Stomach smooth muscle (tissue), 2 donors: ENCODE results near the gene MRGPRX2.

Source experiments
- H3K27ac ChIP-seq: one replicate; pipeline ENCODE4 v1.7.0; 2013; ENCODE audit warnings: mild to moderate bottlenecking, low read length, inconsistent platforms
- H3K27me3 ChIP-seq, 2 donors: one replicate each; pipeline ENCODE4 v1.7.0; 2013; ENCODE audit warnings: low read length in 2 of 2; ENCODE audit not compliant: insufficient read depth in 2 of 2, control insufficient read depth in 1 of 2
- H3K36me3 ChIP-seq, 2 donors: one replicate each; pipeline ENCODE4 v1.7.0; 2013; ENCODE audit warnings: low read length in 2 of 2; ENCODE audit not compliant: control insufficient read depth in 2 of 2, insufficient read depth in 2 of 2
- H3K4me1 ChIP-seq: one replicate; pipeline ENCODE4 v1.7.0; 2013; ENCODE audit warnings: low read length; ENCODE audit not compliant: control insufficient read depth, insufficient read depth
- H3K4me3 ChIP-seq, 2 donors: one replicate each; pipeline ENCODE4 v1.7.0; 2013; ENCODE audit warnings: low read length in 2 of 2
- H3K9ac ChIP-seq, 2 donors: one replicate each; pipeline ENCODE4 v1.7.0; 2013; ENCODE audit warnings: low read length in 2 of 2, mild to moderate bottlenecking in 1 of 2
- H3K9me3 ChIP-seq, 2 donors: one replicate each; pipeline ENCODE4 v1.7.0; 2013; ENCODE audit warnings: low read length in 2 of 2; ENCODE audit not compliant: control insufficient read depth in 2 of 2
- donor health status: healthy.
- donor health status: Pancreatic carcinoma.

MRGPRX2 gene

DNA sequence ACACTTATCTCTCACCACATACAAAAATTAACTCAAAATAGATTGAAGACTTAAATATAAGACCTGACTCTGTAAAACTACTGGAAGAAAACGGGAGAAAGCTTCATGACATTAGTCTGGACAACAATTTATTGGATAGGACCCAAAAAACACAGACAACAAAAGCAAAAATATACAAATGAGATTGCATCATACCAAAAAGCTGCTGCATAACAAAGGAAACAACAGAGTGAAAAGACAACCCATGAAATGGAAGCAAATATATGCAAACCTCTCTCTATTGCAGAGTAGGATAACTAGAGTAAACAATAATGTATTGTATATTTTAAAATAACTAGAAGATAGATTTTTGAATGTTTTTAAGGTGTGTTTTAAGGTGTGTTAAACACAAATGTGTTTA, 11.2 kb downstream of the MRGPRX2 start:
- H3K4me3 ChIP-seq = no peak overlapping the region
- H3K4me1 ChIP-seq = no peaks in the 10 kb centered on the region
- H3K27ac ChIP-seq = no peak overlapping the region
- no peaks in the 10 kb centered on the region for H3K36me3 ChIP-seq
- no peaks in the 10 kb centered on the region for H3K27me3 ChIP-seq
- H3K9me3 ChIP-seq = peaks cover 0 to 4% of the 10 kb centered on the region in 2 donors
- no peak overlapping the region for H3K9ac ChIP-seq

DNA sequence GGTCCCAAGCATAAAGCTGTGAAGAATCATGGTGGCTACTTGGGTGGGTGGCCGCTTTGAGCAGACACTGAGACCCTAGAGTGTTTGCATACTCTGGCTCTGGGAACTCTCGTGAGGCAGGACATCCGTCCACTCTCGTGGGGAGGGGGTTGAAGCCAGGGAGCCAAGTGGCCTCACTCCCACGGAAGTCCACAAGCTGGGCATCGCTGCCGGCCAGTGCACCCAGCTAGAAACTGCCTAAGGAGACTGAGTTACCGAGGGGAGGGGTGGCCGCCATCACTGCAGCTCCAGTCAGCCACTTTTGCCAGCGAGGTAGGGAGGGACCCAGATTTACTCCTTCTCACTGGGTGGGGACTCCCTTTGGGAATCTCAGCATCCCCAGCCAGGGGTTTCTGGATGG, 20.5 kb downstream of the MRGPRX2 start:
- Histone ChIP-seq H3K9ac (no peak overlapping the region), H3K9me3 (peaks cover 2 to 6% of the 10 kb centered on the region in 2 donors), H3K27me3 (no peaks in the 10 kb centered on the region), H3K36me3 (no peaks in the 10 kb centered on the region), H3K27ac (no peak overlapping the region), H3K4me1 (no peaks in the 10 kb centered on the region), H3K4me3 (no peak overlapping the region)

DNA sequence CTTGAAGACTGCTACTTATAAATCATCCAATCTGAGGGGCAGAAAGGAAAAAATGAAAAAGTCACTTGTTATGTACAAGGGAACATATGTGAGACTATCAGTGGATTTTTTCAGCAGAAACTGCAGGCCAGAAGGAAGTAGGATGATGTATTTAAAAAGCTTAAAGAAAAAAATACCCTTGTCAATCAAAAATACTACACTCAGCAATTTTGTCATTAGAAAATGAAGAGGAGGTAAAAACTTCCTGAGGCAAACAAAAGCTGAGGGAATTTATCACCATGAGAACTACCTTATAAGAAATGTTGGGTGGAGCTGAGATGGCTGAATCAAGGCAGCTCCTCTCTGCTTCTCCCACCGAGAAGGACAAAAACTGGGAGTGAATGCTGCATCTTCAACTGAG, 21.1 kb downstream of the MRGPRX2 start:
- Histone ChIP-seq H3K4me3 (no peak overlapping the region), H3K9ac (no peak overlapping the region), H3K27me3 (no peaks in the 10 kb centered on the region), H3K27ac (no peak overlapping the region), H3K9me3 (peaks cover 2 to 6% of the 10 kb centered on the region in 2 donors), H3K4me1 (no peaks in the 10 kb centered on the region), H3K36me3 (no peaks in the 10 kb centered on the region)

DNA sequence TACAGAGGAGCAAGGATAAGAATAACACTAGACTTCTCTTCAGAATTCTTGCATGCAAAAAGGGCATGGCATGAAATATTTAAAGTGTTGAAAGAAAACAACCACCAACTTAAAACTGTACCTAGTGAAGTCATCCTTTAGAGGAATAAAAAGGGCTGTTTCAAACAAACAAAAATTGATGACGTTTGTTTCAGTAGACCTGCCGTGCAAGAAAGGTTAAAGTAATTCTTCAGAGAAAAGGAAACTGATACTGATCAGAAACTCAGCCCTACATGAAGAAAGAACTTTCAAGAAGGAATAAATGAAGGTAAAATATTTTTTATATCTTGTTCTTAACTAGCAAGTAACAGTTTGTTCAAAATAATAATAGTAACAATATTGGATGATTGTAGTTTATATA, 27.5 kb downstream of the MRGPRX2 start:
- Histone ChIP-seq H3K9ac (no peak overlapping the region), H3K9me3 (no peaks in the 10 kb centered on the region), H3K36me3 (no peaks in the 10 kb centered on the region), H3K4me3 (no peak overlapping the region), H3K4me1 (no peaks in the 10 kb centered on the region), H3K27me3 (no peaks in the 10 kb centered on the region), H3K27ac (no peak overlapping the region)

DNA sequence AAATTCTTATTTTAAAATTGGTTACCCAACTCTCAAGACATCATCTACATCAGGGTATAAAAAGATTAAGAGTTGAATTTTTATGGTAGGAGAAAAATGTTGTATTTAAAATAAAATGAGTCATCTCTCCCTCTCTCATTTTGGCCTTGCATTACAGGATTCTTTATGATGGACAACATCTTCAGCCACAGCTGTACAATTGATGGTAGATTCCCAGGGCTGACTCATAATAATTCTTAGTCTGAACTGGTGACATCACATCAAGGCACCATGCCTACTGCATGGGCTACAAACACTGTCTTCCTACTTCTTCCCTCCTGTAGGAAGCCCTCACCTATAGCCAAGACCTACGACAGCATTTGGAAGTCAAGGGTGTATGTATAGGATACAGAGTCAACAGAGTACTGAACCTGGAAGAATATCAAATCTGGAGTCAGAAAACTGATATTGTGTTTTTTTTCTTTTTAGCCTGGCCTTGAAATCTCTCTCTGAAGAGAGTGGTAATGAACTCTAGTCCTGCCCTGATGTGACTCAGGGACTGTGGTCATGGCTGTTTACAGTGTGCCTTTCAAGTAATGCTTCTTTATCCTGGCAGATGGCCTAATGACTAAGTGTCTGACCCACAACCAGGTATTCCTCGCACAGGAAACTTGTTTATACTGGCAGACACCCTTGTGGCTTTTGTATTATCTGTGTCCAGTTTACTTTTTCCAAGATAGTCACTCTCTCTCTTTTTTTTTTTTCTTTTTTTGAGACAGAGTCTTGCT, 32.5 kb downstream of the MRGPRX2 start:
- Histone ChIP-seq H3K4me1 (no peaks in the 10 kb centered on the region), H3K9ac (no peak overlapping the region), H3K27me3 (peaks cover 0 to 2% of the 10 kb centered on the region in 2 donors), H3K27ac (no peak overlapping the region), H3K4me3 (no peak overlapping the region), H3K36me3 (no peaks in the 10 kb centered on the region), H3K9me3 (no peaks in the 10 kb centered on the region)

DNA sequence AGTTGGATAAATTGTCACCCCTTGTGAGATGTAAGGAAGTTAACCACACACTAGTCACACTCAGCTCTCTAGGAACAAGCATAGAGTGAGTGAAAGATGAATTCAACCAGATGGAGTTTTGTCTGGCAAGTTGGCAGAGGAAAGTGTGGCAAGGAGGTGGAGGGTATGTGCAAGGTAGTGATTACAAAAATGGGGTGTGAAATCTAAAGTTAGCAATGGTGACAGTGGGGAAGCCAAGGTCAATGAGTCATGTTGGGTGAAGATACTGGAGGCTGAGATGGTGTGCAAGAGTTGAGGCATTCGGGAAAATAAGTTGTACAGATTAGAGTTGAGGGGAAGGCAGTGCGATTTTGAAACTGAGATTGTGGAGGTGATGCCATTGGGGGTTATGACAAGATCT, 33.7 kb downstream of the MRGPRX2 start:
- Histone ChIP-seq H3K4me3 (no peak overlapping the region), H3K36me3 (no peaks in the 10 kb centered on the region), H3K9me3 (no peaks in the 10 kb centered on the region), H3K27ac (no peak overlapping the region), H3K27me3 (peaks cover 0 to 2% of the 10 kb centered on the region in 2 donors), H3K4me1 (no peaks in the 10 kb centered on the region), H3K9ac (no peak overlapping the region)

DNA sequence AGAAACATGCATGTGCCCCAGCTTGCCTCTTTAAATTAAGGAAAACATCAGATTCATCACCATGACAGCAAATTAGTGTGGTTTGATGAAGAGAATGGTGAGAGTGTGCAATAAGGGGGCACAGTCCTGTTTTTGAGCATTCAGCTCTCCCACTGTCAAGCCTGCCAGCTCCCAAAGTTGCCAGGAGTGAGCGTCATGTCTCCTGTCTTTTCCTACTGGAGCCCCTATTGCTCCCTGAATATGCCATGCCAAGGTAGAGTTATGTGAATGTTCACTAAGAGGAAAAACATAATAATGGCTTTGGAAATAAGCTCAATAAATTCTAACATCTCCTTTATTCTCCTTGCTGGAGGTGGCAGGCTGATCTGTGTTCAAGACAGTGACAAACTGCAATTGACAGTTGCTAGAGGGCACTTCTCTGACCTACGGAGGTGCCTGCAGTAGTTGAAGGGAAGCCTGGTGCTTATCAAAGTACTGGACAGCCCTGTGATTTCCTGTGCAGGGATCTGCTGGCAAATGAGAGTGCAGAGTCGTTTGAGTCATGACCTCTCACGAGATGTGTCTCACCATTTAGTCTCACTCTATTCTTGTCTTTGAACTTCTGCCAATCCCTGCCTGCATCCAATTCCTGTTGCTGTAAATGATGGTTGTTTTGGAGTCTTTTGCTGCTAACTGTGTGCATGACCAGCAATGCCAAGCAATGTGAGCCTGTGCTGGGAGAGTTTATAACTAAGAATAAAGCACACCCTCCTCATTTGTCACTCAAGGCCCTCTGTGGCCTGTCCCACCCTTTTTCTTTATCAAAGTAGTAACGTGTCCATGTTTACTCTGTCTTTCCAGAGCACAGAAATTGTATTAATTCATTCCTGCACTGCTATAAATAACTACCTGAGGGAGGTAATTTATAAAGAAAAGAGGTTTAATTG, 34.8 kb downstream of the MRGPRX2 start:
- Histone ChIP-seq H3K27me3 (peaks cover 0 to 2% of the 10 kb centered on the region in 2 donors), H3K9ac (no peak overlapping the region), H3K9me3 (no peaks in the 10 kb centered on the region), H3K27ac (no peak overlapping the region), H3K36me3 (no peaks in the 10 kb centered on the region), H3K4me3 (no peak overlapping the region), H3K4me1 (no peaks in the 10 kb centered on the region)

DNA sequence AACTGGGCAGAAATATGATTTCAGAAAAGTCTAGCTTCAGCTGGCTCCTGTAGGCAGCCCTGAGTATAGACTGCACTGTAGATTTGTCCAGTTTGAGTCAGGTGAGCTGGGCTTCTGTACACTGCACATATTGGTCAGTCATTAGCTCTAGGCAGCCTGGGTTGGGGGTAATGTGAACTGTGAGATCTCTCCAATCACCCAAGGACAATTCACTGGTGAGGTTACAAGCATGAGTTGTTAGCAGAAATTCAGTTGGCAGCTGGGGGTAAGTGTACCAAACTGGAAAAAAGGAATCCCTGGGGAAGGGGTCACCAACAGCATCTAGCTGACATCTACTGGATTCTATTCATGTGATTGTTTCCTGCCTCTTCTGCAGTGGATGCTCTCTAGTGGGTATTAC, 39.7 kb downstream of the MRGPRX2 start:
- Histone ChIP-seq H3K27me3 (peaks cover 0 to 2% of the 10 kb centered on the region in 2 donors), H3K9me3 (no peaks in the 10 kb centered on the region), H3K36me3 (no peaks in the 10 kb centered on the region), H3K4me1 (no peaks in the 10 kb centered on the region), H3K9ac (no peak overlapping the region), H3K4me3 (no peak overlapping the region), H3K27ac (no peak overlapping the region)

DNA sequence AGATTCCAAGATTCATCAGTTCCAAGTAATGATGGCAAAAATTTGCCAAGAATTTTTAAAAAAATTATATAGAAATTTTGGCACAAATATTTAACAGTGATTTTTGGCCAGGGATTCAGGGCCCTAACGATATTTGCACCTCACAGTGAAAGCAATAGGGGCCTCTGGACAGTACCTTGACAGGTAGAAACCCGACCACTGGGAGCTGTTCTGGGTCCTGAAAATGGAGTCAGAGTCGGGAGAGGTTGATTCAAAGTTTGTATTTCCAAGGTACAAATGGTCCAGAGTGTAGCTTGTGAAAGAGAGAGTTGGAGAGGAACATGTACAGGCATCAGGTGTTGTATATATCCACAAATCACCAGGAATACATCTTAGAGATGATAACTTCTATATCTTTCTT, 41.6 kb downstream of the MRGPRX2 start:
- no peaks in the 10 kb centered on the region for H3K27me3 ChIP-seq
- no peak overlapping the region for H3K4me3 ChIP-seq
- H3K36me3 ChIP-seq = no peaks in the 10 kb centered on the region
- no peak overlapping the region for H3K9ac ChIP-seq
- H3K4me1 ChIP-seq = no peaks in the 10 kb centered on the region
- H3K9me3 ChIP-seq = no peaks in the 10 kb centered on the region
- H3K27ac ChIP-seq = no peak overlapping the region

DNA sequence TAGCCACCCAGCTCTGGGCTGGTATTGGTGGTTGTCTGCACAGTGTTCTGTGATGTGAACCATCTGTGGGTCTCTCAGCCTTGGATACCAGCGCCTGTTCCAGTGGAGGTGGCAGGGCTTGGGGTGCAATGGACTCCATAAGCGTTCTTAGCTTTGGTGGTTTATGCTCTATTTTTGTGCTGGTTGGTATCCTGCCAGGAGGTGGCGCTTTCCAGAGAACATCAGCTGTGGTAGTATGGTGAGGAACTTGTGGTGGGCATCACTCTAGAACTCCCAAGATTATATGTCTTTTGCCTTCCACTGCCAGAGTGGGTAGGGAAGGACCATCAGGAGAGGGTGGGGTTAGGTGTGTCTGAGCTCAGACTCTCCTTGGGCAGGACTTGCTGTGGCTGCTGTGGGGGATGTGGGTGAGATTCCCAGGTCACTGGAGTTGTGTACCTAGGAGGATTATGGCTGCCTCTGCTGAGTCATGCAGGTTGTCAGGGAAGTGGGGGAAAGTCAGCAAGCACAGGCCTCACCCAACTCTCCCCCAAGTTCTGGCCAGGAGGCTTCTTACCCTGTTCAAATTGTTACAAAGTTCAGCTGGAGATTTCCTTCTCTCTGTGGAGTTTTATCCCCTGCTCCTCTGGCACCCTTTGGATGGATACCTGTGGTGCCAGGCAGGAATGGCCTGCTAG, 47.2 kb downstream of the MRGPRX2 start:
- Histone ChIP-seq H3K4me1 (no peaks in the 10 kb centered on the region), H3K9me3 (no peaks in the 10 kb centered on the region), H3K27me3 (no peaks in the 10 kb centered on the region), H3K4me3 (no peak overlapping the region), H3K9ac (no peak overlapping the region), H3K36me3 (no peaks in the 10 kb centered on the region), H3K27ac (no peak overlapping the region)
